ENCODE data around the gene CCDC9.

Gene CCDC9

GRCh38 chr19:47310323-47310722 is 54.0 kb downstream of the CCDC9 start:
- H3K27ac ChIP-seq = no peak overlapping the region
- in situ Hi-C loops (cut with HindIII; ENCODE audit: low pct_ligation_motif_present, low sequenced_read_pairs) = no loop called here
- no peak overlapping the region for H3K4me3 ChIP-seq (ENCODE audit: low read depth, low read length)
- TF ChIP-seq, protein P1, sequence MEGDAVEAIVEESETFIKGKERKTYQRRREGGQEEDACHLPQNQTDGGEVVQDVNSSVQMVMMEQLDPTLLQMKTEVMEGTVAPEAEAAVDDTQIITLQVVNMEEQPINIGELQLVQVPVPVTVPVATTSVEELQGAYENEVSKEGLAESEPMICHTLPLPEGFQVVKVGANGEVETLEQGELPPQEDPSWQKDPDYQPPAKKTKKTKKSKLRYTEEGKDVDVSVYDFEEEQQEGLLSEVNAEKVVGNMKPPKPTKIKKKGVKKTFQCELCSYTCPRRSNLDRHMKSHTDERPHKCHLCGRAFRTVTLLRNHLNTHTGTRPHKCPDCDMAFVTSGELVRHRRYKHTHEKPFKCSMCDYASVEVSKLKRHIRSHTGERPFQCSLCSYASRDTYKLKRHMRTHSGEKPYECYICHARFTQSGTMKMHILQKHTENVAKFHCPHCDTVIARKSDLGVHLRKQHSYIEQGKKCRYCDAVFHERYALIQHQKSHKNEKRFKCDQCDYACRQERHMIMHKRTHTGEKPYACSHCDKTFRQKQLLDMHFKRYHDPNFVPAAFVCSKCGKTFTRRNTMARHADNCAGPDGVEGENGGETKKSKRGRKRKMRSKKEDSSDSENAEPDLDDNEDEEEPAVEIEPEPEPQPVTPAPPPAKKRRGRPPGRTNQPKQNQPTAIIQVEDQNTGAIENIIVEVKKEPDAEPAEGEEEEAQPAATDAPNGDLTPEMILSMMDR (IDR thresholded peaks at IDR 0.05; ENCODE audit: low read depth, low read length, missing control alignments) = no peak
- no peaks in the 10 kb centered on the region for H3K27me3 ChIP-seq (replicated peaks)
- H3K36me3 ChIP-seq (replicated peaks) = no peaks in the 10 kb centered on the region
- DNase-seq = no peak

DNA sequence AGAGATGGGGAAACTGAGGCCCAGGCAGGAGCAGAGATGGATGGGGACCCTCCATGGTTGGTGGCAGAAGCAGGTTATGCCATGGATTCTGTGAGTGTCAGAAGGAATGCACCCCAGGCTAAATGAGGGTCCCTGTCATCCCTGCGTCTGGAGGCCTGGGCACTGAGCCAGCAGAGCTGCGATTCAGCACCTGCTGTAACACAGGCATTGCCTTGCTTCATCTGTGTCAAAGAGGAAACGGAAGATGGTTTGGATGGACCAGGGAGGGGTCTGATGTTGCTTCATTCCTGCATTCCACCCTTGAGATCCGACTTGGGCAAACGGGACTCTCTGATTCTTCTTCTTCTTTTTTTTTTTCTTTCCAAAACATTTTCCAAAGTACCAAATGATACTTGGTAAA is 54.5 kb downstream of the CCDC9 start:
- TF ChIP-seq, protein P1 (IDR thresholded peaks at IDR 0.05; ENCODE audit: low read depth, low read length, missing control alignments) = no peak
- Histone ChIP-seq H3K27ac (no peak overlapping the region), H3K36me3 (replicated peaks) (no peaks in the 10 kb centered on the region), H3K27me3 (replicated peaks) (no peaks in the 10 kb centered on the region), H3K4me3 (ENCODE audit: low read depth, low read length) (no peak overlapping the region)
- no peak for DNase-seq
- in situ Hi-C loops (cut with HindIII; ENCODE audit: low pct_ligation_motif_present, low sequenced_read_pairs) = no loop called here

- Histone ChIP-seq H3K4me3 (ENCODE audit: low read depth, low read length) (no peak overlapping the region), H3K27me3 (replicated peaks) (no peaks in the 10 kb centered on the region), H3K36me3 (replicated peaks) (no peaks in the 10 kb centered on the region), H3K27ac (no peak overlapping the region)
- DNase-seq = no peak
- in situ Hi-C loops (cut with HindIII; ENCODE audit: low pct_ligation_motif_present, low sequenced_read_pairs) = no loop called here
- TF ChIP-seq, protein P1 (IDR thresholded peaks at IDR 0.05; ENCODE audit: low read depth, low read length, missing control alignments) = no peak
Measured at GRCh38 chr19:47312366-47313006, 56.2 kb downstream of the CCDC9 start.

DNA sequence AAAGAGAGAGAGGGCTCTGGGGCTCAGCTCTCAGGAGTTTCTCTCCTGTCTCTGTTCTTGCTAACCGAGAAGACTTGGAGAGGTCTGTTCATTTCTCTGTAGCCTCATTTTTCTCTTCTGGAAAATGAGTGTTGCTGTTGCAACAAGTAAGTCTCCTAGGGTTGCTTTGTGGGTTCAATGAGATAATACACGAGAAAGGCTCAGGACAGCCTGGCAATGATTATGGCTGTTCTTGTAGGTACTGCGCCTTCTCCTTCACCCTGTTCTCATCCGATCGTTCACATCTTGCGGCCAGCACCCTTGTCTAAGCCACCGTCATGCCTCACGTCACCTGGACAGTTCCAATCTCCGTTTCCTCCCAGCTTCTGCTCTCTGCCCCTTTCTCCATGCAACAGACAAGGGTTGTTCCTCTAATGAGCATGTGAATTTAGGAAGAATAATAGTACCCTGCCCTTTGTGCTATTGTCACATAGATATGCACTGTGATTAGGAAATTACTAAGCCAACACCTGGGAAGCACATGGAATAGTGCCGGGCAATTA is 57.5 kb downstream of the CCDC9 start:
- Histone ChIP-seq H3K27me3 (replicated peaks) (no peaks in the 10 kb centered on the region), H3K27ac (no peak overlapping the region), H3K36me3 (replicated peaks) (no peaks in the 10 kb centered on the region), H3K4me3 (ENCODE audit: low read depth, low read length) (no peak overlapping the region)
- TF ChIP-seq, protein P1 (IDR thresholded peaks at IDR 0.05; ENCODE audit: low read depth, low read length, missing control alignments) = no peak
- DNase-seq = no peak
- in situ Hi-C loops (cut with HindIII; ENCODE audit: low pct_ligation_motif_present, low sequenced_read_pairs) = no loop called here

DNA sequence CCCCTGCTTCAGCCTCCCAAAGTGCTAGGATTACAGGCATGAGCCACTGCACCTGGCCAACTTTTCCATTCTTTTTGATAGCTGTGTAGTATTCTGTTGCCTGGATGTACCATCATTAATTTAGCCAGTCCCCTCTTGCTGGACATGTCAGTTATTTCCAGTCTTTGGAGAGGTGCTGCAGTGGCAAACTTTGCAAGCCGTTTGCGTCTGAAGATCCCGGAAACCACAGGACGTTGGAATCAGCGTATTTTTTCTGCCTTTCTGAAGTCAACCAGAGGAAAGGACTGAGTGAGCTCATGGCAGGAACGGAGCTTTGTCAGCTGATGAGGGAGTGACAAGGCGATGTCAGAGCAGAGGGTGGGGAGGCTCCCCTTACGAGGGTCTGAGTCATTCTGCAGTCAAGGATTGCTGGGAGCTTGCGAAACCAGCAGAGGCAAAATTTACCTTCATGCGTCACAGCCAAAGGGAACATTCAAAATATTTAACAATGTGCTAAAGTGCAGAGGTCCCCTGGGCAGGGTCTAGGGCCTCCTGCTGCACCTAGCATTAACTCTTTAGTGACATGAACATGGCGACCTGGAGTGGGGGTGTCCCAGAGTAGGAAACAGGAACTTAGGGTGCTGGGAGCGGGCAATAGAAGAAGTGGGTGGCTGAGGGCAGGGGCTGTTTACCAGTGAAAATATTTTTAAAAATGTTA is 58.9 kb downstream of the CCDC9 start:
- Histone ChIP-seq H3K27me3 (replicated peaks) (no peaks in the 10 kb centered on the region), H3K4me3 (ENCODE audit: low read depth, low read length) (no peak overlapping the region), H3K36me3 (replicated peaks) (no peaks in the 10 kb centered on the region), H3K27ac (peak overlapping the region; percentile 65)
- in situ Hi-C loops (cut with HindIII; ENCODE audit: low pct_ligation_motif_present, low sequenced_read_pairs) = no loop called here
- TF ChIP-seq, protein P1 (IDR thresholded peaks at IDR 0.05; ENCODE audit: low read depth, low read length, missing control alignments) = no peak
- peak; percentile 96 for DNase-seq
